NCI-H69 (cell line): ENCODE data around the gene GTF2A1.
"Not testable (repeated sequence)": the region's sequence is repeated elsewhere in the genome, so short reads cannot be mapped to it uniquely, and the experiment has no call there.

Source experiments
- DNase-seq: peaks from one replicate; lab custom pipeline; 2025; lab: John Stamatoyannopoulos, UW

GTF2A1 gene

GRCh38 chr14:81231540-81231939 is 10.8 kb upstream of the GTF2A1 start:
- peak; percentile 77 for DNase-seq

GRCh38 chr14:81224222-81224621 is 3.5 kb upstream of the GTF2A1 start:
- DNase-seq = no peak

GRCh38 chr14:81223788-81224187 is 3.0 kb upstream of the GTF2A1 start:
- DNase-seq = not testable (repeated sequence)

DNA sequence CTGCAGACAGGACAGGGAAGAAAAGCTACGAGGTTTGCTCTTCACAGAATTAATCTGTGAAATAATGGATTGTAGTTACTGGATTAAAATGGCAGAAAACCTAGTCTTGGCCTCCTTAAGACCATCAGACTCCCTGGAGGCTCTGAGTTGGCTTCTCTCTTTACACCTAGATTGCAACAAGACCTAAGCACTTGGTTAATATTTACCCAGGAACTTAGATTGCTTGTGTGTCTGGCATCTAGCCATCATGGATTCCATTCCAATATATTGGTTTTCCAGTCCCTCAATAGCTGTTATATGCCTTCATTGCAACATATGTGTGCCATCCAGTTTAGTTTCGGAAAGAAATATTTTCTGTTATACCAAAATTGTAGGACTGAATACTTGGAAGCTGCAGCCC is 1.9 kb upstream of the GTF2A1 start:
- peak; percentile 41 for DNase-seq

DNA sequence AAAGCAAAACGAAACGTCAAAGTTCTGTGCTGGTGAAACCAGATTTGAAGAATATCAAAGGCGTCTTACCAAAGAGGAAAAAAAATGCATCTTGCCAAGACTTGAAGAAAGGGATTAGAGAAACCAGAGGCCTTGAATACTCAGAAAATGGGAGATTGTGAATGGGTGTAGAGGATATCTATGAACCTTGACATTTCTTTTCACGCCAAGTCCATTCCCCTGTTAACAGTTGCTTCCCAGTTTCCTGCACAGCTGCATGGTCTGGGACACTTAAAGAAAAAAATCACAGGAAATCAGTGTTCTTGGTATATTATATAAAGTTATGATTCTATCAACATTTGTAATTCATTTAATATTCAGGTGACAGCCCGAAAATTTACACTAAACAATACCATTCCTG is 1.4 kb upstream of the GTF2A1 start:
- DNase-seq = no peak

DNA sequence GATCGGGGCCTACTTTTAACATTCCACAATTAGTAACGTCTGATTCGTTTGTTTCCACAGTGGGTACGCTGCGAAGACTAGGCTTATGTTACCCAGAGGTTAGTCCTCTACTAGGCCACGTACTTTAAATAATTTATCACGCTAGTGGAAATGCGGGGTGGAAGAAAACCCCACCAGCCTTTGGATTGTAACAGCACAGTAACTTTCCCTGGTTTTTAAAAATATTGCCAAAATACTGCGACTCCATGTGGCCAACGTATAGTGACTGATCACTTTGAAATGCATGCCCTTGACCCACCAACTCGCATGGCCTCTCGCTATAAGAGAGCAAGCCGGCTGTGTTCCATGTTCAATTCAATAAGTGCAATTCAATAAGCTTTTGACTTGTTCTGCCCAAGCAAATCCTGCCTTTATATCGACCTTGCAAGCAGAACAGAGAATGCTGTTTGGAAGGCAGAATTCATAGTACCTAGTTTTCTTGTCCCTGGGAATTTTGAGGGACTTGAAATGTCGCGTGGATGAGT is 882 bp upstream of the GTF2A1 start:
- DNase-seq = peak; percentile 46

GRCh38 chr14:81220580-81220829 is 254 bp downstream of the GTF2A1 start:
- DNase-seq = no peak

GRCh38 chr14:81219759-81220579 is 790 bp downstream of the GTF2A1 start:
- DNase-seq = peak; percentile 82

DNA sequence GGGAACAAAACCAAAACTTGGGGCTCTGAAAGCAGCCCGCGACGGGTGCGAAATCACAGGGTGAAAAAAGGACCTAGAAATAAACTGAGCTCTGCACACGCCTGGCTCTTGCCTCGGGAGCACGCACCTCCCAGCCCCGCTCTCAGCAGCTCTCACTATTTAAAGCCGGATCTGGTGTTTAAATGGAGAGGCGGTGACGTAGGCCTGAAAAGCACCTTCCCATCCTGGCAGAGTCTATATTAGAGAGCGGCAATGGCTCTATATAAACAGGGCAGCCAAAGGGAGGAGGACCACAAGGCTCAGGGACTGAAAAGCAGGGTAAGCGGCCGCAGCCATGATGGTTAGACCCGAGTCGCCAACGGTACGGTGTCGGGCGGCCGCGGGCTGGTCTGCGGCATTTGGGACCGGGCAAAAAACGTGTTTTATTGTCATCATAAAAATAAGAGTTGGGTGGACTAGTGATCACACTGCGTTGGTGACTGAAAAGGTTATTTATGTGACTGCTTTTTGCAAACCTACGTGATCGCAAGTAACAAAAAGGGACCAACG is 1.5 kb downstream of the GTF2A1 start:
- DNase-seq = peak; percentile 99

- peak; percentile 53 for DNase-seq
These were observed 8.9 kb downstream of the GTF2A1 start for GRCh38 chr14:81211844-81212243.

DNA sequence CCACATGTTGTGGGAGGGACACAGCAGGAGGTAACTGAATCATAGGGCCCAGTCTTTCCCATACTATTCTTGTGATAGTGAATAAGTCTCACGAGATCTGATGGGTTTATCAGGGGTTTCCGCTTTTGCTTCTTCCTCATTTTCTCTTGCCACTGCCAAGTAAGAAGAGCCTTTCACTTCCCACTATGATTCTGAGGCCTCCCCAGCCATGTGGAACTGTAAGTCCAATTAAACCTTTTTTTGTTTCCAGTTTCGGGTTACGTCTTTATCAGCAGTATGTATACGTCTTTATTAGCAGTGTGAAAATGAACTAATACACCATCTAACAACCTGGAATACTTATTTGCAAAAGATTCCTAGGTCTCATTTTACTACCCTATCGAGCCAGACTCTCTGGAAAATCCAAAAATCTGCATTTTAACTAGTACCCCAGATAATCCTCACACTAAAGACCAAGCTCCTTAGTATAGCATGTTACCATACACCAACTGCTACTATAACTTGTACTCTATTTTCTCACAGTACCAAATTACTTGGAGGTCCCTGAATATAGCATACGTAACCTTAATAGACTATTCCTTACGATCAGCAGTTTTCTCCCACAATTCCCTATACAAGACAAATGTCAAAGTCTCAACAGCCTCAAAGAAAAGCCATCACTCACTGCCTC is 11.5 kb downstream of the GTF2A1 start:
- no peak for DNase-seq

- DNase-seq = no peak
These were observed 12.3 kb downstream of the GTF2A1 start for GRCh38 chr14:81208489-81208888.

DNA sequence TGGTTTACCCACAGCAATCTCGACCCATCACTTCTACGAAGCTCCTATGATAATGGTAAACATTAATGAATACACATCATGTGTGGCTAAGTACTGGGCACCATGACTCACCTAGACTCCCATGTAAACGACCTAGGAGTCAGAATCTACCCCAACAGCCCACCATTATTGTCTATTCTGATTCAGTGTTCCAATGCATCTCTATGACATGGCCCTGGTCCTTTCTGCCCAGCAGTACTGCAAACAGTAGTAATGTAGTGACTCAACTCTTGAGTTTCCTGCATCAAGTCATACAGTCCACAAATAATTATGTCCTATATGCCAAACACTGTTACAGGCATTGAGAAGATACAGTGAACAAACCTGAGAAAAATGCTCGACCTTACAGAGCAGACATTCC is 14.6 kb downstream of the GTF2A1 start:
- no peak for DNase-seq

DNA sequence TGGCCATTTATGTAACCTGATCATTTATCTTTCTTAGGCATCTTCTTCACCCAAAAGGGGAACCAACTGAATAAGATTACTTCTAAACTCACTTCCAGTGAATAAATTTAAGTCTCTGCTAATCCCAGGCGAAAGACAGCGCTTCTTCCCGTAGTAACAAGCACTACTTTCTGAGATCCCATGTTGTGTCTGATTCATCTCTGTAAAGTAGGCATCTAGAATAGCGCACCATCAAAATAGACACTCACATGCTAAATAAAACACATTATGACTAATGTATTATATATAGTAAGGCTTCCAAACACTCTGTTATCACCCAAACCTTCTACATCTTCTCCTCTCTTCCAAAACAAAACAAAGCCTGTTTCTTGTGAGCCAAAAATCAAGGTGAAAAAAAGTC is 15.1 kb downstream of the GTF2A1 start:
- no peak for DNase-seq

- no peak for DNase-seq
These were observed 20.7 kb downstream of the GTF2A1 start for GRCh38 chr14:81200054-81200453.

- no peak for DNase-seq
These were observed 21.7 kb downstream of the GTF2A1 start for GRCh38 chr14:81199084-81199483.

GRCh38 chr14:81198651-81199050 is 22.1 kb downstream of the GTF2A1 start:
- no peak for DNase-seq

DNA sequence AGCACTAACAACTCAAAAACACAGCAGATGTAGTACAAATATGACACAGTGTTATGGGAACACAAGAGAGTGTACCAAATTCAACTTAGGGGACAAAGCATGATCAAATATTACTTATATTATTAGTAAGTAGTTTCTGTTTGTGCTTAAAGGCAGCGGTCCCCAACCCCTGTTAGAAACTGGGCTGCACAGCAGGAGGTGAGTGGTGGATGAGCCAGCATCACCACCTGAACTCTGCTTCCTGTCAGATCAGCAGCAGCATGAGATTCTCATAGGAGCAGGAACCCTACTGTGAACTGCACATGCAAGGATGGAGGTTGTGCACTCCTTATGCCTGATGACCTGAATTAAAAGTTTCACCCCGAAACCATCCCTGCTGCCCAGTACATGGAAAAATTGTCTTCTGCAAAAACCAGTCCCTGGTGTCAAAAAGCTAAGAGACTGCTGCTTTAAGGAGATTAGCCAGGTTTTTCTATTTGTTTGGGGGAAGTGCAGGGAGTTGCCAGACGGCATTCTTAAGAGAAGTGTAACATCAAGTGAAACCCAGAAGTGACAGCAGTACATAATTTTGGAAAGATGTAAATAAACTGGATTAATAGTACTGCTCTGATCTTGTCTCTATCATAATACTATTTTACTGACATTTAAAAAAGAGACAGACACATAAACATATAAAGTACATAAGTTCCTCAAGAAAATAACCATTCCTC is 26.7 kb downstream of the GTF2A1 start:
- DNase-seq = peak; percentile 21

- no peak for DNase-seq
These were observed 28.2 kb downstream of the GTF2A1 start for GRCh38 chr14:81192594-81192993.

DNA sequence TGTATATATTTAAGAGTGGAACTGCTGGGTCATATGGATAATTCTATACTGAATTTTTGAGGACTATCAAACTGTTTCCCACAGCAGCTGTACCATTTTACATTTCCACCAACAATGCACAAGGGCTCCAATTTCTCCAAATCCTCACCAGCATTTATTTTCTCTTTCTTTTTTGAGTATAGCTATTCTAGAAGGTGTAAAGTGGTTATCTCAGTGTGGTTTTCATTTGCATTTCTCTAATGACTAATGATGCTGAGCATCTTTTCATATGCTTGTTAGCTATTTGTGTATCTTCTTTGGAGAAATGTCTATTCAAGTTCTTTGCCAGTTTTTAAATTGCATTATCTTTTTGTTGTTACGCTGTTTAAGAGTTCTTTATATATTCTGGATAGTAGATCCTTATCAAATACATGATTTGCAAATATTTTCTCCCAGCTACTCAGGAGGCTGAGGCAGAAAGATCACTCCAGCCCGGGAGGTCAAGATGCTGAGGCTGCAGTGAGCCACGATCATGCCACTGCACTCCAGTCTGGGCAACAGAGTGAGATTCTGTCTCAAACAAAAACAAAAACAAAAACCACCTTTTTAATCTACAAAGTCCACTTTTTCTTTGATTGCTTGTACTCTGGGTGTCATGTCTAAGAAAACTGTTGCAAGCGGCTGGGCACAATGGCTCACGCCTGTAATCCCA is 32.8 kb downstream of the GTF2A1 start:
- DNase-seq = no peak

- no peak for DNase-seq
These were observed 41.1 kb downstream of the GTF2A1 start for GRCh38 chr14:81179631-81180030.

DNA sequence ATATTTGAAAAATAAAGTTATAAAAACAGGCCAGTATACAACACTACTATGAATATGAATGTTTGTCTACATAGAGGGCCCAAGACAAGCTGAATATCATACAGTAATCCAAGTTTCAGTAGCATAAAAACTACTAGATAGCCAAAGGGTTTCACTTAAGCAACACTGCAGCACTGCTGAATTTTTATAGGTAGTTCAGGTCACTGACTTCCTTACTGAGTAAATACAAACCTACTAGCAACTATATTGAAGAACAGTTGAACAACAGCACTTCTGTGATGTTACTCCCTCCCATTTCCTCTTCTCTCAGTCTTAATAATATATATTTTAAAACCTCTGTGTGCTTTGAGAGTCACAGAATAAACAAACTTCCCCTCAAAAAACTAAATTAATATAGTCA is 42.7 kb downstream of the GTF2A1 start:
- DNase-seq = peak; percentile 16
